PC-3 (cell line): Measurements from ENCODE around the gene SCN8A.

ENCODE experiments used
- CTCF ChIP-seq: fragments of 300-600 bp; sonication (generic); conservative IDR thresholded peaks from 2 replicates; pipeline ENCODE4 v1.5.1; 2017; ENCODE audit warnings: antibody characterized with exemption, low read depth, mild to moderate bottlenecking, low read length
- EZH2 ChIP-seq: fragments of 300-600 bp; sonication (generic); IDR thresholded peaks from one replicate; pipeline ENCODE4 v1.6.1; 2017; ENCODE audit warnings: antibody characterized with exemption, mild to moderate bottlenecking, low read length; ENCODE audit not compliant: unreplicated experiment
- EZH2phosphoT487 ChIP-seq: fragments of 300-600 bp; sonication (generic); IDR thresholded peaks from 2 replicates; pipeline ENCODE4 v1.6.1; 2018; ENCODE audit warnings: mild to moderate bottlenecking, antibody characterized with exemption, low read length, borderline replicate concordance

- TF ChIP-seq CTCF (no peak), EZH2 (no peak), EZH2phosphoT487 (no peak)
Observed at GRCh38 chr12:51837286-51837685, 246.3 kb downstream of the SCN8A start.
